DMS53 treated with DMSO at 0.1 percent for 48 hours (cell line): Measurements from ENCODE around the gene HLA-DMB.

ENCODE experiments used
- DNase-seq: peaks from one replicate; lab custom pipeline; 2025; ENCODE audit not compliant: unreplicated experiment; lab: John Stamatoyannopoulos, UW

HLA-DMB gene

GRCh38 chr6:32920715-32921114 lies 20.1 kb downstream of the HLA-DMB start:
- DNase-seq: peak; percentile 78

GRCh38 chr6:32912951-32913350 lies 27.9 kb downstream of the HLA-DMB start:
- DNase-seq: no peak

GRCh38 chr6:32908897-32909296 lies 31.9 kb downstream of the HLA-DMB start:
- no peak for DNase-seq

GRCh38 chr6:32906539-32906938 lies 34.3 kb downstream of the HLA-DMB start:
- DNase-seq: no peak

GRCh38 chr6:32905078-32905477 lies 35.8 kb downstream of the HLA-DMB start:
- DNase-seq: no peak

- no peak for DNase-seq
Observed at GRCh38 chr6:32903952-32904351, 36.9 kb downstream of the HLA-DMB start.

- no peak for DNase-seq
Observed at GRCh38 chr6:32895006-32895345, 45.9 kb downstream of the HLA-DMB start.

GRCh38 chr6:32894085-32895005 lies 46.5 kb downstream of the HLA-DMB start:
- DNase-seq: peak; percentile 91

GRCh38 chr6:32890831-32891230 lies 50.0 kb downstream of the HLA-DMB start:
- DNase-seq: no peak

- DNase-seq: no peak
Observed at GRCh38 chr6:32889533-32889932, 51.3 kb downstream of the HLA-DMB start.

- no peak for DNase-seq
Observed at GRCh38 chr6:32888576-32888975, 52.3 kb downstream of the HLA-DMB start.

GRCh38 chr6:32887616-32888015 lies 53.2 kb downstream of the HLA-DMB start:
- no peak for DNase-seq

GRCh38 chr6:32886681-32887383 lies 54.0 kb downstream of the HLA-DMB start:
- no peak for DNase-seq

- DNase-seq: peak; percentile 58
Observed at GRCh38 chr6:32885698-32886286, 55.0 kb downstream of the HLA-DMB start.
